HEK293 (cell line): ENCODE measurements around the gene ZNF653.
A peak's percentile ranks its signal among the peaks of the same experiment; 100 is the strongest.

Source experiments
- CTCF ChIA-PET: fragments of 350-600 bp; formaldehyde crosslinking; extraction: SDS; loops from one replicate; lab custom pipeline; 2021; ENCODE audit warnings: antibody characterized with exemption; lab: Yijun Ruan, JAX
- POLR2A ChIA-PET: fragments of 300-600 bp; formaldehyde crosslinking; extraction: SDS; loops from one replicate; lab custom pipeline; 2020; ENCODE audit warnings: antibody characterized with exemption, inconsistent platforms; lab: Yijun Ruan, JAX
- H3K27ac ChIP-seq: fragments of 200-500 bp; sonication (Bioruptor generic); 2 replicates; pipeline ENCODE4 v1.5.1; 2014; ENCODE audit warnings: low read depth, low read length, control low read depth, inconsistent platforms; ENCODE audit errors: extremely low read depth
- H3K36me3 ChIP-seq, 2 experiments: fragments of 200-500 bp in 1 of 2; sonication (Bioruptor generic) in 1 of 2; 1 replicate in 1 of 2; 2 replicates in 1 of 2; pipeline ENCODE4 v1.5.1; 2014 to 2017; ENCODE audit warnings: inconsistent platforms in 2 of 2, low read length in 2 of 2; ENCODE audit not compliant: control insufficient read depth in 2 of 2, insufficient read depth in 1 of 2
- H3K4me1 ChIP-seq: fragments of 200-500 bp; sonication (Bioruptor generic); 2 replicates; pipeline ENCODE4 v1.5.1; 2014; ENCODE audit warnings: mild to moderate bottlenecking, low read length, inconsistent platforms; ENCODE audit not compliant: control insufficient read depth, insufficient read depth
- H3K4me3 ChIP-seq: 2 replicates; pipeline ENCODE4 v1.5.1; 2011; ENCODE audit warnings: low read depth, mild to moderate bottlenecking, control low read depth, low read length, moderate library complexity
- H3K9me3 ChIP-seq: fragments of 200-500 bp; sonication (Bioruptor generic); 2 replicates; pipeline ENCODE4 v1.5.1; 2014; ENCODE audit warnings: low read depth, low read length, inconsistent platforms; ENCODE audit not compliant: control insufficient read depth, insufficient read depth
- KLF7 ChIP-seq: fragments of 450-650 bp; formaldehyde crosslinking; IDR thresholded peaks from 2 replicates; pipeline ENCODE4 v1.5.1; 2016; ENCODE audit warnings: missing biosample characterization, missing genetic modification characterization, borderline replicate concordance
- ZFHX2 ChIP-seq: fragments of 450-650 bp; formaldehyde crosslinking; conservative IDR thresholded peaks from 2 replicates; pipeline ENCODE4 v1.5.1; 2016; ENCODE audit warnings: missing biosample characterization, missing genetic modification characterization
- ZFP69B ChIP-seq: fragments of 450-650 bp; formaldehyde crosslinking; IDR thresholded peaks from 2 replicates; pipeline ENCODE4 v1.5.1; 2016; ENCODE audit warnings: missing biosample characterization, missing genetic modification characterization
- ZNF132 ChIP-seq: fragments of 450-650 bp; formaldehyde crosslinking; IDR thresholded peaks from 2 replicates; pipeline ENCODE4 v1.5.1; 2017; ENCODE audit warnings: missing biosample characterization, missing genetic modification characterization, borderline replicate concordance
- ZNF404 ChIP-seq: fragments of 450-650 bp; formaldehyde crosslinking; IDR thresholded peaks from 2 replicates; pipeline ENCODE4 v1.5.1; 2017; ENCODE audit warnings: missing biosample characterization, missing genetic modification characterization
- ZNF423 ChIP-seq: fragments of 450-650 bp; formaldehyde crosslinking; IDR thresholded peaks from 2 replicates; pipeline ENCODE4 v1.5.1; 2016; ENCODE audit warnings: missing biosample characterization, missing genetic modification characterization
- ZNF501 ChIP-seq: fragments of 450-650 bp; formaldehyde crosslinking; IDR thresholded peaks from 2 replicates; pipeline ENCODE4 v1.5.1; 2016; ENCODE audit warnings: missing biosample characterization, missing genetic modification characterization
- ZSCAN23 ChIP-seq: fragments of 450-650 bp; formaldehyde crosslinking; IDR thresholded peaks from 2 replicates; pipeline ENCODE4 v1.5.1; 2016; ENCODE audit warnings: missing biosample characterization, missing genetic modification characterization
- TF ChIP-seq, protein P1 (sequence below): fragments of 450-650 bp; formaldehyde crosslinking; IDR thresholded peaks from 2 replicates; pipeline ENCODE4 v1.5.1; 2016; ENCODE audit warnings: missing biosample characterization, missing genetic modification characterization
- TF ChIP-seq, protein P2 (sequence below): fragments of 450-650 bp; formaldehyde crosslinking; IDR thresholded peaks from 2 replicates; pipeline ENCODE4 v1.5.1; 2016; ENCODE audit warnings: missing biosample characterization, missing genetic modification characterization
- TF ChIP-seq, protein P3 (sequence below): IDR thresholded peaks from 2 replicates; pipeline ENCODE4 v1.6.1; 2011; ENCODE audit warnings: mild to moderate bottlenecking, low read depth, low read length, borderline replicate concordance
- TF ChIP-seq, protein P4 (sequence below): fragments of 450-650 bp; formaldehyde crosslinking; IDR thresholded peaks from 2 replicates; pipeline ENCODE4 v1.5.1; 2016; ENCODE audit warnings: missing biosample characterization, missing genetic modification characterization, low read depth

ZNF653 gene

DNA sequence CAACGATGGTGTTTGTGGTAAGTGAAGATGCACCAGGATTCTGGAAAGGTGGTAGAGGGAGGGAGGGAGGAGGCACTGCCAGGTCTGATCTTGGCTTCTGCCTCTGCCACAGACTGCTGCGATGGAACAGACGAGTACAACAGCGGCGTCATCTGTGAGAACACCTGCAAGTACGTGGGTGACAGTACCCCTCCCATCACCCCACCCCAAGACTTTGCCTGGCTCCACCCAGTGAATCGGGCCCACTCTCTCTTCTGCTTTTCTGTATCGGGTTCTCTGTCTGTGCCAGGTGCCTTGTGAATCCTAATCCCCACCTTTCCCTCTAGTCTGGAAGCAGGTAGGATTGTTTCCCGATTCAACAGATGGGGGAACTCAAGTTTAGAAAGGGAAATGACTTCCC is 67.7 kb downstream of the ZNF653 start:
- Histone ChIP-seq H3K4me1 (0 out of 2 replicates have a peak, but pooled peaks cover 4% of the 10 kb centered on the region), H3K9me3 (no peaks in the 10 kb centered on the region), H3K27ac (no peak overlapping the region), H3K36me3 (peaks cover 30 to 54% of the 10 kb centered on the region in 2 experiments; a peak in 2 of 3 replicates), H3K4me3 (no peak overlapping the region)
- no peak for TF ChIP-seq ZNF404
- TF ChIP-seq ZNF423 (tag by site-specific recombination): no peak
- no peak for TF ChIP-seq ZSCAN23
- TF ChIP-seq, protein P1, sequence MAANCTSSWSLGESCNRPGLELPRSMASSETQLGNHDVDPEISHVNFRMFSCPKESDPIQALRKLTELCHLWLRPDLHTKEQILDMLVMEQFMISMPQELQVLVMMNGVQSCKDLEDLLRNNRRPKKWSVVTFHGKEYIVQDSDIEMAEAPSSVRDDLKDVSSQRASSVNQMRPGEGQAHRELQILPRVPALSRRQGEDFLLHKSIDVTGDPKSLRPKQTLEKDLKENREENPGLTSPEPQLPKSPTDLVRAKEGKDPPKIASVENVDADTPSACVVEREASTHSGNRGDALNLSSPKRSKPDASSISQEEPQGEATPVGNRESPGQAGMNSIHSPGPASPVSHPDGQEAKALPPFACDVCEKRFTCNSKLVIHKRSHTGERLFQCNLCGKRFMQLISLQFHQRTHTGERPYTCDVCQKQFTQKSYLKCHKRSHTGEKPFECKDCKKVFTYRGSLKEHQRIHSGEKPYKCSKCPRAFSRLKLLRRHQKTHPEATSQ (tag by site-specific recombination): no peak
- no peak for TF ChIP-seq ZNF132 (tag by site-specific recombination)
- ChIA-PET CTCF (interaction anchor here (4.3 kb wide), 1 partner anchor 56 kb away, joined by 66 read pairs; the partner anchor contains the start of gene EPOR), POLR2A (no interaction called here)

DNA sequence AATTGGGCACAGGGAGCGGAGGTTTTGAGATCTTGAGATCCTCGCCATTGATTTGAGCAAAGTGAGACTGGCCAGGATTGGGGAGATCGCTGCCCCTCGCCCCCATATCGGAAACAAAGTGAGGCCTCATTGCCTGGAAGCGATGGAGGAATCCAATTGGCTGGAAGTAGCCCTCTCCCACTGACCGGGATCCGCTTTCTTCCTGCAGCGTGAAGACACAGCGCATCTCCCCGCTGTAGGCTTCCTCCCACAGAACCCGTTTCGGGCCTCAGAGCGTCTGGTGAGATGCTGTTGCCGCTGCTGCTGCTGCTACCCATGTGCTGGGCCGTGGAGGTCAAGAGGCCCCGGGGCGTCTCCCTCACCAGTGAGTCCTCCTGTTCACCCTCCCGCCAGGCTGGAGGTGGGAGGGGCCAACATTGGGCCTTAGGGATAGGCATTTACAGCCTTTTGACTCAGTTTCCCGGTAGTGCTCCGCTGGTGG is 69.8 kb downstream of the ZNF653 start:
- H3K36me3 ChIP-seq: peaks cover 22 to 33% of the 10 kb centered on the region in 2 experiments; a peak in 2 of 3 replicates
- H3K9me3 ChIP-seq: no peaks in the 10 kb centered on the region
- H3K27ac ChIP-seq: peak overlapping the region; percentile 4; the same call in 1 of the 2 replicates
- TF ChIP-seq, protein P2, sequence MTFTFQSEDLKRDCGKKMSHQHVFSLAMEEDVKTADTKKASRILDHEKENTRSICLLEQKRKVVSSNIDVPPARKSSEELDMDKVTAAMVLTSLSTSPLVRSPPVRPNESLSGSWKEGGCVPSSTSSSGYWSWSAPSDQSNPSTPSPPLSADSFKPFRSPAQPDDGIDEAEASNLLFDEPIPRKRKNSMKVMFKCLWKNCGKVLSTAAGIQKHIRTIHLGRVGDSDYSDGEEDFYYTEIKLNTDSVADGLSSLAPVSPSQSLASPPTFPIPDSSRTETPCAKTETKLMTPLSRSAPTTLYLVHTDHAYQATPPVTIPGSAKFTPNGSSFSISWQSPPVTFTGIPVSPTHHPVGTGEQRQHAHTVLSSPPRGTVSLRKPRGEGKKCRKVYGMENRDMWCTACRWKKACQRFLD (tag by site-specific recombination): no peak
- TF ChIP-seq ZFP69B (tag by site-specific recombination) (0 out of 2 replicates have a peak, but pooled peaks have one; percentile 5), ZNF501 (tag by site-specific recombination) (0 out of 2 replicates have a peak, but pooled peaks have one; percentile 44), ZFHX2 (tag by site-specific recombination) (no peak), KLF7 (no peak)
- TF ChIP-seq, protein P3, sequence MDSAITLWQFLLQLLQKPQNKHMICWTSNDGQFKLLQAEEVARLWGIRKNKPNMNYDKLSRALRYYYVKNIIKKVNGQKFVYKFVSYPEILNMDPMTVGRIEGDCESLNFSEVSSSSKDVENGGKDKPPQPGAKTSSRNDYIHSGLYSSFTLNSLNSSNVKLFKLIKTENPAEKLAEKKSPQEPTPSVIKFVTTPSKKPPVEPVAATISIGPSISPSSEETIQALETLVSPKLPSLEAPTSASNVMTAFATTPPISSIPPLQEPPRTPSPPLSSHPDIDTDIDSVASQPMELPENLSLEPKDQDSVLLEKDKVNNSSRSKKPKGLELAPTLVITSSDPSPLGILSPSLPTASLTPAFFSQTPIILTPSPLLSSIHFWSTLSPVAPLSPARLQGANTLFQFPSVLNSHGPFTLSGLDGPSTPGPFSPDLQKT: 0 out of 2 replicates have a peak, but pooled peaks have one; percentile 8
- TF ChIP-seq, protein P4, sequence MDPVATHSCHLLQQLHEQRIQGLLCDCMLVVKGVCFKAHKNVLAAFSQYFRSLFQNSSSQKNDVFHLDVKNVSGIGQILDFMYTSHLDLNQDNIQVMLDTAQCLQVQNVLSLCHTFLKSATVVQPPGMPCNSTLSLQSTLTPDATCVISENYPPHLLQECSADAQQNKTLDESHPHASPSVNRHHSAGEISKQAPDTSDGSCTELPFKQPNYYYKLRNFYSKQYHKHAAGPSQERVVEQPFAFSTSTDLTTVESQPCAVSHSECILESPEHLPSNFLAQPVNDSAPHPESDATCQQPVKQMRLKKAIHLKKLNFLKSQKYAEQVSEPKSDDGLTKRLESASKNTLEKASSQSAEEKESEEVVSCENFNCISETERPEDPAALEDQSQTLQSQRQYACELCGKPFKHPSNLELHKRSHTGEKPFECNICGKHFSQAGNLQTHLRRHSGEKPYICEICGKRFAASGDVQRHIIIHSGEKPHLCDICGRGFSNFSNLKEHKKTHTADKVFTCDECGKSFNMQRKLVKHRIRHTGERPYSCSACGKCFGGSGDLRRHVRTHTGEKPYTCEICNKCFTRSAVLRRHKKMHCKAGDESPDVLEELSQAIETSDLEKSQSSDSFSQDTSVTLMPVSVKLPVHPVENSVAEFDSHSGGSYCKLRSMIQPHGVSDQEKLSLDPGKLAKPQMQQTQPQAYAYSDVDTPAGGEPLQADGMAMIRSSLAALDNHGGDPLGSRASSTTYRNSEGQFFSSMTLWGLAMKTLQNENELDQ (tag by site-specific recombination): no peak
- 0 out of 2 replicates have a peak, but pooled peaks cover 4% of the 10 kb centered on the region for H3K4me1 ChIP-seq
- H3K4me3 ChIP-seq: peak overlapping the region; percentile 91
- CTCF ChIA-PET: interaction anchor here (0.6 to 4.3 kb wide), 17 partner anchors 8 to 344 kb away, joined by 3 to 66 read pairs (median 5); partner anchors contain the start of gene EPOR
- POLR2A ChIA-PET: interaction anchor here (1.0 to 2.3 kb wide), 8 partner anchors 20 to 142 kb away, joined by 3 to 27 read pairs (median 4); partner anchors contain the start of genes CCDC159, EPOR, SWSAP1 and TMEM205
